ENCODE data around the gene HMX3. TPM values are rescaled to one million over a fixed set of nuclear protein-coding genes. Genes with fewer than 3 reads are reported as not detected.

HMX3 gene
- total and polyA plus RNA-seq, 2 of the 13 experiments (the other 11 are each of a cell fraction or from before 2014, with no cell fraction given), result not detected

- TF ChIP-seq, protein P1, sequence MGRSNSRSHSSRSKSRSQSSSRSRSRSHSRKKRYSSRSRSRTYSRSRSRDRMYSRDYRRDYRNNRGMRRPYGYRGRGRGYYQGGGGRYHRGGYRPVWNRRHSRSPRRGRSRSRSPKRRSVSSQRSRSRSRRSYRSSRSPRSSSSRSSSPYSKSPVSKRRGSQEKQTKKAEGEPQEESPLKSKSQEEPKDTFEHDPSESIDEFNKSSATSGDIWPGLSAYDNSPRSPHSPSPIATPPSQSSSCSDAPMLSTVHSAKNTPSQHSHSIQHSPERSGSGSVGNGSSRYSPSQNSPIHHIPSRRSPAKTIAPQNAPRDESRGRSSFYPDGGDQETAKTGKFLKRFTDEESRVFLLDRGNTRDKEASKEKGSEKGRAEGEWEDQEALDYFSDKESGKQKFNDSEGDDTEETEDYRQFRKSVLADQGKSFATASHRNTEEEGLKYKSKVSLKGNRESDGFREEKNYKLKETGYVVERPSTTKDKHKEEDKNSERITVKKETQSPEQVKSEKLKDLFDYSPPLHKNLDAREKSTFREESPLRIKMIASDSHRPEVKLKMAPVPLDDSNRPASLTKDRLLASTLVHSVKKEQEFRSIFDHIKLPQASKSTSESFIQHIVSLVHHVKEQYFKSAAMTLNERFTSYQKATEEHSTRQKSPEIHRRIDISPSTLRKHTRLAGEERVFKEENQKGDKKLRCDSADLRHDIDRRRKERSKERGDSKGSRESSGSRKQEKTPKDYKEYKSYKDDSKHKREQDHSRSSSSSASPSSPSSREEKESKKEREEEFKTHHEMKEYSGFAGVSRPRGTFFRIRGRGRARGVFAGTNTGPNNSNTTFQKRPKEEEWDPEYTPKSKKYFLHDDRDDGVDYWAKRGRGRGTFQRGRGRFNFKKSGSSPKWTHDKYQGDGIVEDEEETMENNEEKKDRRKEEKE (IDR thresholded peaks at IDR 0.05), result no peak
- TF ChIP-seq SRSF1 (optimal IDR thresholded peaks at IDR 0.05; ENCODE audit: low read depth, low read length) (peak; percentile 76), ZNF263 (CRISPR knock-in tag; IDR thresholded peaks at IDR 0.05) (no peak), EHMT2 (IDR thresholded peaks at IDR 0.05; ENCODE audit: borderline replicate concordance, low read depth, low read length) (no peak), ZNF136 (CRISPR knock-in tag; IDR thresholded peaks at IDR 0.05; ENCODE audit: low read depth) (no peak), KDM2A (CRISPR knock-in tag; IDR thresholded peaks at IDR 0.05; ENCODE audit: borderline replicate concordance, low read depth) (peak; percentile 63; the same call in 1 of the 2 replicates), MAFF (IDR thresholded peaks at IDR 0.05; ENCODE audit: low read depth, low read length) (no peak), ZNF7 (CRISPR knock-in tag; IDR thresholded peaks at IDR 0.05) (no peak), SIX4 (CRISPR knock-in tag; IDR thresholded peaks at IDR 0.05) (0 out of 2 replicates have a peak, but pooled peaks have one; percentile 67), PRPF4 (IDR thresholded peaks at IDR 0.05; ENCODE audit: low read depth, low read length, poor library complexity, severe bottlenecking) (no peak), ZNF335 (CRISPR knock-in tag; IDR thresholded peaks at IDR 0.05) (no peak), SKIL (CRISPR knock-in tag; IDR thresholded peaks at IDR 0.05; ENCODE audit: borderline replicate concordance) (no peak), ARHGAP35 (CRISPR knock-in tag; IDR thresholded peaks at IDR 0.05; ENCODE audit: borderline replicate concordance) (peak; percentile 80), ZNF883 (CRISPR knock-in tag; IDR thresholded peaks at IDR 0.05; ENCODE audit: not compliant biosample characterization) (no peak), ZNF282 (IDR thresholded peaks at IDR 0.05; ENCODE audit: partially characterized antibody) (no peak), ZBTB21 (CRISPR knock-in tag; IDR thresholded peaks at IDR 0.05) (no peak), CENPX (CRISPR knock-in tag; IDR thresholded peaks at IDR 0.05) (no peak), FOXA3 (CRISPR knock-in tag; IDR thresholded peaks at IDR 0.05) (0 out of 2 replicates have a peak, but pooled peaks have one; percentile 8), ETV5 (CRISPR knock-in tag; IDR thresholded peaks at IDR 0.05; ENCODE audit: borderline replicate concordance) (peak; percentile 42; the same call in 1 of the 2 replicates), ZNF441 (CRISPR knock-in tag; IDR thresholded peaks at IDR 0.05; ENCODE audit: borderline replicate concordance) (0 out of 2 replicates have a peak, but pooled peaks have one; percentile 33), SIN3B (IDR thresholded peaks at IDR 0.05; ENCODE audit: low read length) (peak; percentile 8; the same call in 1 of the 2 replicates), ZNF773 (CRISPR knock-in tag; IDR thresholded peaks at IDR 0.05; ENCODE audit: borderline replicate concordance) (no peak)
- TF ChIP-seq, protein P2, sequence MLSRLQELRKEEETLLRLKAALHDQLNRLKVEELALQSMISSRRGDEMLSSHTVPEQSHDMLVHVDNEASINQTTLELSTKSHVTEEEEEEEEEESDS (CRISPR knock-in tag; IDR thresholded peaks at IDR 0.05; ENCODE audit: borderline replicate concordance), result no peak
- TF ChIP-seq, protein P3, sequence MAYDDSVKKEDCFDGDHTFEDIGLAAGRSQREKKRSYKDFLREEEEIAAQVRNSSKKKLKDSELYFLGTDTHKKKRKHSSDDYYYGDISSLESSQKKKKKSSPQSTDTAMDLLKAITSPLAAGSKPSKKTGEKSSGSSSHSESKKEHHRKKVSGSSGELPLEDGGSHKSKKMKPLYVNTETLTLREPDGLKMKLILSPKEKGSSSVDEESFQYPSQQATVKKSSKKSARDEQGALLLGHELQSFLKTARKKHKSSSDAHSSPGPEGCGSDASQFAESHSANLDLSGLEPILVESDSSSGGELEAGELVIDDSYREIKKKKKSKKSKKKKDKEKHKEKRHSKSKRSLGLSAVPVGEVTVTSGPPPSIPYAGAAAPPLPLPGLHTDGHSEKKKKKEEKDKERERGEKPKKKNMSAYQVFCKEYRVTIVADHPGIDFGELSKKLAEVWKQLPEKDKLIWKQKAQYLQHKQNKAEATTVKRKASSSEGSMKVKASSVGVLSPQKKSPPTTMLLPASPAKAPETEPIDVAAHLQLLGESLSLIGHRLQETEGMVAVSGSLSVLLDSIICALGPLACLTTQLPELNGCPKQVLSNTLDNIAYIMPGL (CRISPR knock-in tag; IDR thresholded peaks at IDR 0.05; ENCODE audit: borderline replicate concordance in 1 of 2, low read depth in 1 of 2), result peak in 1 of 2 experiments; percentile 38; a peak in 3 of 4 replicates
Measured at GRCh38 chr10:123154092-123154710, 18.4 kb downstream of the HMX3 start, which contains the start of gene BUB3 (continued).
